ENCODE results near the gene PTPRR. TPM values are rescaled to one million over a fixed set of nuclear protein-coding genes. Genes with fewer than 3 reads are reported as not detected.

Gene PTPRR
- total and polyA plus RNA-seq, 2 of the 4 experiments (the other 2 are of a cell fraction) = 0.18 to 0.21 TPM

- Histone ChIP-seq H3K27ac (ENCODE audit: insufficient read depth, low read length) (no peak overlapping the region), H3K4me2 (ENCODE audit: low read depth, low read length) (no peak overlapping the region), H3K79me1 (ENCODE audit: low read depth in 1 of 2, low read length in 2 of 2) (no peaks in the 10 kb centered on the region), H2BK5ac (ENCODE audit: low read depth, low read length, poor library complexity, severe bottlenecking) (no peak overlapping the region), H2BK15ac (ENCODE audit: low read depth, low read length) (no peak overlapping the region), H3K18ac (ENCODE audit: low read depth, low read length) (no peak overlapping the region), H4K91ac (ENCODE audit: insufficient read depth, low read depth, low read length) (no peak overlapping the region), H3K23ac (ENCODE audit: low read depth, low read length) (no peak overlapping the region), H3K9ac (ENCODE audit: low read depth, low read length) (no peak overlapping the region), H3K4me3 (ENCODE audit: insufficient read depth, low read depth, low read length) (no peak overlapping the region), H2BK20ac (ENCODE audit: low read depth, low read length) (no peak overlapping the region), H2BK120ac (ENCODE audit: low read depth, low read length) (no peak overlapping the region), H3K9me1 (ENCODE audit: insufficient read depth, low read length) (no peaks in the 10 kb centered on the region), H2AK9ac (replicated peaks; ENCODE audit: low read depth, low read length, poor library complexity) (no peak overlapping the region), H4K20me1 (ENCODE audit: insufficient read depth, low read length) (no peaks in the 10 kb centered on the region), H4K8ac (ENCODE audit: low read depth in 2 of 2, low read length in 2 of 2) (no peak overlapping the region), H3K56ac (ENCODE audit: extremely low read depth, insufficient read depth, low read length) (no peak overlapping the region), H4K5ac (ENCODE audit: low read depth, low read length) (no peak overlapping the region), H2AK5ac (ENCODE audit: low read depth, low read length) (no peak overlapping the region), H3K36me3 (ENCODE audit: control insufficient read depth, insufficient read depth, low read length) (no peaks in the 10 kb centered on the region), H3K9me3 (ENCODE audit: control insufficient read depth, insufficient read depth, low read length) (no peaks in the 10 kb centered on the region), H3K14ac (replicated peaks; ENCODE audit: low read depth, low read length) (no peak overlapping the region), H2AFZ (replicated peaks; ENCODE audit: low read length, poor library complexity) (no peak overlapping the region), H3K4me1 (ENCODE audit: control insufficient read depth, insufficient read depth, low read length) (no peaks in the 10 kb centered on the region), H3K4ac (ENCODE audit: low read depth, low read length) (no peak overlapping the region), H3K27me3 (ENCODE audit: control insufficient read depth, insufficient read depth, low read length) (no peaks in the 10 kb centered on the region)
- ATAC-seq (ENCODE audit: low read depth) (no peak), DNase-seq (no peak)
- 75% methylated on average over 2 of the region's 2 CpGs; no CpG with 5 or more reads in 1 of the 2 experiments for WGBS, 2 experiments (ENCODE audit: extremely low coverage in 2 of 2, insufficient read length in 1 of 2)
- CTCF ChIA-PET = interaction anchor here (0.6 kb wide), 1 partner anchor 652 kb away, joined by 4 read pairs; no protein-coding TSS in a partner anchor
- POLR2A ChIA-PET (ENCODE audit: unreplicated experiment) = no interaction called here
- in situ Hi-C loops (cut with MboI; ENCODE audit: low sequenced_read_pairs) = loop anchor here (25.0 kb wide), 1 partner anchor 648 kb away; no protein-coding TSS in a partner anchor
- no TSS peak for BruUV-seq (replicated peaks)
- TF ChIP-seq ELK1 (IDR thresholded peaks at IDR 0.05; ENCODE audit: borderline replicate concordance, low read depth, low read length) = no peak
- no peak for TF ChIP-seq RCOR1 (IDR thresholded peaks at IDR 0.05; ENCODE audit: insufficient replicate concordance, low read length)
- TF ChIP-seq MAFK (IDR thresholded peaks at IDR 0.05; ENCODE audit: low read depth, low read length) = no peak
- TF ChIP-seq MXI1 (IDR thresholded peaks at IDR 0.05; ENCODE audit: borderline replicate concordance, low read depth, low read length) = no peak
- no peak for TF ChIP-seq CTCF (conservative IDR thresholded peaks at IDR 0.05; ENCODE audit: low read depth, low read length)
- intact Hi-C loops (cut with micrococcal nuclease) = no loop called here
- dilution Hi-C loops (cut with HindIII; ENCODE audit: low sequenced_read_pairs, unreplicated experiment) = no loop called here
These were observed 180.8 kb downstream of the PTPRR start for GRCh38 chr12:70739756-70740155.

Measured in IMR-90 (cell line).